GM21825 (cell line): ENCODE data around the gene DUSP16.
A peak's percentile ranks its signal among the peaks of the same experiment; 100 is the strongest.
"Not testable (repeated sequence)": the region's sequence is repeated elsewhere in the genome, so short reads cannot be mapped to it uniquely, and the experiment has no call there.

Experiments used
- ATAC-seq: cut with Tn5 transposase; IDR thresholded peaks from one replicate; pipeline ENCODE4 v1.9.1; 2021; ENCODE audit warnings: mild to moderate bottlenecking, moderate library complexity; ENCODE audit not compliant: unreplicated experiment

Gene DUSP16

DNA sequence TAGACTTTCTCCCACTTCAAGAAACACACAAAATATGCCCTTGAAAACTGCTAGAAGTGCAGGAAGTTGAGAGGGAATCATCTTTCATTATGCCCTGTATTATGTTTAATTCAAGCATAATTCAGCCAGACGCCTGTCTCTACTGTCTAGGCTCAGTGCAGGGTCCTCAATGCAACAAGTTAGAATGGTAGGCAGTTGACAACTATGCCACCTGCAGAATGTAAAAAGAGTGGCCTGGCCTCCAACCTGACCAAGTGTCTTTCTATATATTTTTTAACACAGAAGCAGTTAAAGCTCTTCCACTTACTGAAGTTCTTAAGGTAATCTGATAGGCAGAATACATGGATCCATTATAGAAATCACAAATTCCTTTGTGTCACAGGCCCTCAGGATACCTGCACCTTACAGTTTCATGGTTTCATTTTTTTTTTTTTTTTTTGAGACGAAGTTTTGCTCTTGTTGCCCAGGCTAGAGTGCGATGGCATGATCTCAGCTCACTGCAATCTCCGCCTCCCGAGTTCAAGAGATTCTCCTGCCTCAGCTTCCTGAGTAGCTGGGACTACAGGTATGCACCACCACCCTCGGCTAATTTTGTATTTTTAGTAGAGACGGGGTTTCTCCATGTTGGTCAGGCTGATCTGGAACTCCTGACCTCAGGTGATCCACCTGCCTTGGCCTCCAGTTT is 60.4 kb downstream of the DUSP16 start:
- not testable (repeated sequence) for ATAC-seq

GRCh38 chr12:12501121-12501520 is 61.5 kb downstream of the DUSP16 start:
- no peak for ATAC-seq

DNA sequence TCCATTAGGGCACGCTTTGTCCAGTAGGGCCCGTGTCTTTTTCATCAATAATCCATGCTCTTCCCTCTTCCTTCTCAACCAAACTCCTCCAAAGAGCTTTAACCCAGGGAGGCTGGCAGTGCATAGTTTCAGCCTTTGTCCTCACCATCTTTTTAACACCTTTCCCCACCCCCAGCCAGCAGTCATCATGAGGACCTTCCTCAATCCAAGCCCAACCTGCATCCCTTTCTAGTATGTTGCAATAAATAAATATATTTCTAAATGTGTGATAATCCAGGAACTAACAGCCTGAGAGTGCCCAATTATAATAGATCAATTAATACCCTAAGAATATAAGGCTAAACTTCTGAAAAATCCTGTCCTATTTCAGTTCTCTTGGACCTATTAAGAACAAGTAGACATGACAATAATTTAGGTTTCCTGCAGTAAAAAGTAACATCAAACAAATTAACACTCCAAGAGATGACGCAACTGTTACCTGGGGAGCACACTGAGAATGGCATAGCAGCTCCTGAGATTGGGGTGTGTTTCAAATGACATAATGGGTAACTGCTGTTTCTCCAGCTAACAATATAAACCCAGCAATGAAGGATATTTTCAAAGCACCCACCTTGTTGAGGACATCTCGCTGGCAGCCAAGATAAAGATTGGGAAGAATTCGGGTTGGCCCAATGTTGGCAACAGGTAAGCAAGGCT is 62.6 kb downstream of the DUSP16 start:
- ATAC-seq = no peak

DNA sequence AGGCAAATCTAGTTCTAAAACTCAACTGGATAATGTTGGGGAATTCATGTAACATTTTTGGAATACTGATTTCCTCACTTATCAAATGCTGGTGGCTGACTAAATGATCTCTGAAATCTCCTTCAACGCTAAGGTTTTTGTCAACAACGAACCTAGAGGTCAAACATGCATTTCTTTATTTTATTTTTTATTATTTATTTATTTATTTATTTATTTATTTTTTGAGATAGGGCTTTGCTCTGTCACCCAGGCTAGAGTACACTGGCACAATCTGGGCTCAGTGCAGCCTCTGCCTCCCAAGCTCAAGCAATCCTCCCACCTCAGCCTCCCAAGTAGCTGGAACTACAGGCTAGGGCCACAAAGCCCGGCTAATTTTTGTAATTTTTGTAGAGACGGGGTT is 64.5 kb downstream of the DUSP16 start:
- no peak for ATAC-seq

DNA sequence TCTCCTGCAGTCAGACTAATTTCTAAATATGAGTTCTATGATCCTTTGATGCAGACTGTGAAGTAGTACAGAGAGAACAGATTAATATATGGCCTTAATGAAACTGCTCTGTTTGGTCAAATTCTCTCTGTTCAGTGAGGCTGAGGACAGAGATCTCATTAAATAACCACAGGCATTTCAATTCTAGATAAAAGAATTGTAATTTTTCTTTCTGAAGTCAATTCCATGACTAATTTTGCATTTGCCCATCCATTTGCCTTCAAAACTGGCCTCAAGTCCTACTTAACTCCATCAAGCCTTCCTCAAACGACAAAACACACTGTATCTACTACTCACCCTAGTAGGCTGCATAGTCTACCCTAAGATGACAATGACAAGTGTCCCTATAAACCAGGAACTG is 67.1 kb downstream of the DUSP16 start:
- no peak for ATAC-seq

DNA sequence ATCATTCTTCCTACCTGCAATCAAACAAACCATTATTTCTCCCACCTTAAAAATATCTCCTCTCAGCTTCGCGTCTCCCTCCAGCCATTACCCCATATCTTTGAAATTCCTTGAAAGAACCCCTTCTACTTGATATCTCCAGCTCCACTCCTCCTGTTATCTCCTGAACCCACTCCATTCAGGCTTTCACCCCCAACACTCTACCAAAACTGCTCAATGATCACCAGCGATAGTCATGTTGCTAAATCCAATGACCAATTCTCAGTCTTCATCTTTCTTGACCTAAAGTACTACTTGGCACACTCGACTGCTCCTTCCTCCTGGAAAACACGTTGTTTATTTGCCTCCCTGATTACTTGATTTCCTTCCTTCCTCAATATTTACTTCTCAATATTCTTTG is 70.1 kb downstream of the DUSP16 start:
- no peak for ATAC-seq

DNA sequence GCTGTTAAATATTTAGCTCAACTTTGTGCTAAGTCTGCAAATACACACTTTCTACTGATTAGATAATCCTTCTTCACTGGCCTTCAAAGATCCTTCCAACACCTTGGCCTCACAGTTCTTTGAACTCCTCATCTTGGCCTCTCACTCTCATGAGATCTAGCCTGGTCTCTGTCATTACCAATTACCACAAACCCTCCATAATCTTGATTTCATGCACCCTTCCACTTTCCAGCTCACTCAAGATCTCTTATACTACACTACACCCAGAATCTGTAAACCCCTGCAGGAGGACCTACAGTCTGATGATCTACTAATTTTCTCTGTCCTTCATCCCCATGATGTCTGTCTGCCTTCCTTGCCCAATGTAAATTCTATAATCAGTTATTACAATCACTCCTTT is 71.1 kb downstream of the DUSP16 start:
- no peak for ATAC-seq

- no peak for ATAC-seq
These were observed 73.7 kb downstream of the DUSP16 start for GRCh38 chr12:12488823-12489550.

DNA sequence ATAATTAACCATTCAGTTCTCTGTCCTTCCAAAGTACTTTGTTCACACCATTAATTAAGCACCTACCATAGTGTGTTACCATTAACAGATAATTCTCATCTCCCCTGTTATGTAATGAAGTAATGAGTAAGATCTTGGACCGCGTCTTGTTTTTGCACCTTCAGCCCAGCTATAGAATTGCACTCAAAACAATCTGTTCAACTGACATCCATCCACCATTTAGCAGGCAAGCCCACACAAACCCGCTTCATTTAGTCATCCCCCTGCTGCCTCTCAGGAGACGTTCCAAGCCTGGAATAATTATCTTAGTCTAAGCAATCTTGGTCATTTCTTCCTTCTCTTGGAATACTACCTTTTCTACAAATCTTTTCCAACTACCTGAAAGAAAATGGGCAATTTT is 74.4 kb downstream of the DUSP16 start:
- ATAC-seq = no peak

DNA sequence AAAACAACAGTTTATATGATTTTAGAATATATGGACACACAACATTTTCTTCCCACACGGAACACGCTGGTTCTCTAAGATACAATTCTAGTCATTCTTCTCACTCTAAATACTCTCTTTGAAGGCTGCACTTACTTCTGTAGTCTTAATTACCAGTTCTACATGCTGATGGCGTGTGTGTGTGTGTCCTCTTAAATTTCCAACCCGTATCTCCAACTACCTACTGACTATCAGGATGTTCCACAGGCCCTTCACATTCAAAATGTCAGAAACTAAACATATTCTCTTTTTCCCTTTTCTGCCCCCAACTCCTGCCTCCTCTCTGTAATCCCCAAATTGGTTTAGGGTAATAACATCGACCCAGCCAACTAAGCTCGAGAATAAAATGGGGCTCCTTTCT is 75.2 kb downstream of the DUSP16 start:
- no peak for ATAC-seq

DNA sequence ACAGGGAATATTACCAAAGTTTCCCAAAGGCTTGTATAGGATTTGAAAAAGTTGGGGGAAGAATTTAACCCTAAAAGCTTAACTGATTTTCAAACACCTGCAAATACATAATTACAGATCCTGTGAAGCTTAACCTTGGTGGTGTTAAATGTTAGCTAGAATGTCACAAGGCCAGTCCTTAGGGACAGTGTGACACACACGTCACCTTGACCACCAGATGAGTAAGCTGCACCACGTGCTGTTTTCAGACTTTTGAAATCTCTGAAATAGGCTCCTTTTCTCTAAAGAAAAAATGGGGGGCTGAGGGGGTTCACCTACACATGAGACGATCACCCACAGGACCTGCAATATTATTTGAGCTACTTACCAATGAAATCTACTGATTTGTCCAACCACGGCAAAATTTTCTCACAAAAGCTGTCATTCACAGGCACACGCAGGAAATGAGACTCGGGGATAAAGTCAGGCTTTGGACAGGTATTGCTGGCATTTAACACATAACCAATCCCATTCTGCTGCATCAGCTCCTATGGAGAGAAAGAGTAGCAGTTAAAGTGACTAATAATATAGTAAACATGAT is 75.9 kb downstream of the DUSP16 start:
- peak; percentile 73 for ATAC-seq

DNA sequence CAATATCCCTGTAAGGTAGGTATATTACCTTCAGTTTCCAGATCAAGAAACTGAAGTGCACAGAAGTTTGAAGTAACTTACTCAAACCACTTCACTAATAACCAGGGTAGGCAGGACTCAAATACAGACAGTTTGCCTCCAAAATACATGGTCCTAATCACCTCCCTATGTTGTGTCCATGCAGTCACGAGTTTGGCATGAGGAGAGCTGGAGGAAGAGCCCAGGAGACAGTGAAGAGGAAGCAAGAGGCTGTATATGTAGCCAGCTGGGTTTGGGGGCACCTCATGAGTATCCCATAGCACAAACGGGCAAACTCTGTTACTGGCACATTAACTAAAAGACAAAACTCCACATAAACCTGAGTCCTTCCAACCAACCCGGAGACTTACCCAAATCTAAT is 79.2 kb downstream of the DUSP16 start:
- no peak for ATAC-seq

DNA sequence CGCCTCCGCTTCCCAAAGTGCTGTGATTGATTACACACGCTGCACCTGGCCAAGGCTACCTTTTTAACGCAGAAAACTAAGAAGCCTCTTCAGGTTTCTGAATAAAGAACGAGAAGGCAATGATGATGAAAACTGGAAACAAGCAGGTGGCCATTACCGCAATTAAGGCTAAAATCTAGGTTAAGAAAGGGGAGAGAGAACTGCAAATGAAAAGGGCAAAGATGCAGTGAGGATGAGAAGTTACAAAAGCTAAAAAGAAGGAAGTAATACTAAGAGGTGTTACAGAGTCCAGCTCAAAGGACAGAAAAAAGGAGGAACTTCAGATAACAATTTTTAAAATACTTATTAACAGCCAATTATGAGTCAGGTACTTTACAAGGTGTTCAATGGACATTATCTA is 79.7 kb downstream of the DUSP16 start:
- ATAC-seq = no peak

- no peak for ATAC-seq
These were observed 80.4 kb downstream of the DUSP16 start for GRCh38 chr12:12482150-12482761.

GRCh38 chr12:12481631-12482030 is 81.0 kb downstream of the DUSP16 start:
- no peak for ATAC-seq

GRCh38 chr12:12480074-12480473 is 82.6 kb downstream of the DUSP16 start:
- no peak for ATAC-seq

DNA sequence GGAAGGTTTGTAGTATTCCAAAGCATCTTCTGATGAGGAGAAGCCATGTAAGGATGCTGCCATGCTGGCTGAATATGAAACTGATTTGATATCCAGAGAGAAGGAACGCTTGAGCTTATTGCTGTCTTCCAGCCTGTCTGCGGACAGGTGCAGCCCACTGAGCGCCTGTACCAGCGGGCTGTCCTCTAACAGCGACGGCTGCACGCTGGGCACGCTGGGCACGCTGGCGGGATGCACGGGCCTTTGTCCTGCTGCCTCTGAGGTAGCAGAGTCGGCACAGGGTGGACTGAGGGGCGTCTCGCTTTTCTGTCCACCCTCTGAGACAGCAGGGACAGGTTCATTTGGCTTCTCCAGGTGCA is 85.2 kb downstream of the DUSP16 start:
- ATAC-seq = no peak

DNA sequence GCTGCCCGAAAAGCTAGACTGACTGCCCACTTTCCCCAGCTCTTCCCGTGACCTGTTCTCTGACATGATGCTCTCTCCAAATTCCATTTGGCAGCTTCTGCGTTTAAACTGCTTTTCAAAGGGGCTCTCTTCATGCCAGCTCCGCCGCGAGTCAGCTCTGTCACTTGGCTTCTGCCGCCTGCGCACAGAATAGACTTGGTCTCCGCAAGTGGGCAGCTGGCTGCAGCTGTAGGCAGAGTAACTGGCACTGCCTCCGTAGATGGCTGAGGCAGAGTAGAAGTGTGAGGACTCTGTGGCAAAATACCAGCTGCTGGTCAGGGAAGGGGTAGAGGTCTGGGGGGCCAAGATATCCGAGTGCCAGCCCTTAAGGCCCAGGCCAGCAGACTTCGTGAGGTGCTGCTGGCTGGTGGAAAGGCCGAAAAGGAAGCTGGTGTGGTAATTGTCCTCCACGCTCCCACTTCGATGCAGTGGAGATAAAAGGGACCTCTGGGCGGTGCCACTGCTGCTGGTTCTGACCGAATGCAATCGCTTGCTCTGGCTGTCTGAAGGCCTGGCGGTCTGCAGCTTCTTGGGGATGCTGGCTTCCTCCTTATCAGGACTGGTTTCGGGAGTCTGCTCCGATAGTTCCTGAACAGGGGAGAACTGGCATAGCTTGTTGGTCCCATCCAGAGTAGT is 85.7 kb downstream of the DUSP16 start:
- no peak for ATAC-seq

GRCh38 chr12:12474931-12475795 is 87.5 kb downstream of the DUSP16 start:
- peak; percentile 89 for ATAC-seq

GRCh38 chr12:12474471-12474928 is 88.2 kb downstream of the DUSP16 start:
- peak; percentile 17 for ATAC-seq
